Ascending aorta (tissue), 2 donors: ENCODE data around the gene CHST15. TPM values are rescaled to one million over a fixed set of nuclear protein-coding genes. Genes with fewer than 3 reads are reported as not detected.
"Not testable (repeated sequence)": the region's sequence is repeated elsewhere in the genome, so short reads cannot be mapped to it uniquely, and the experiment has no call there.

Source experiments
- DNase-seq, 2 donors: peaks; one replicate each; pipeline ENCODE4 v3.0.0-alpha.2; 2019; ENCODE audit warnings: low spot score in 2 of 2
- H3K27ac ChIP-seq, 2 donors: fragments of 200-600 bp; sonication (generic); one replicate each; pipeline ENCODE4 v1.5.1; 2016 to 2017; ENCODE audit warnings: mild to moderate bottlenecking in 1 of 2
- H3K27me3 ChIP-seq: fragments of 200-600 bp; sonication (generic); one replicate; pipeline ENCODE4 v1.5.1; 2017
- H3K36me3 ChIP-seq, 2 donors: fragments of 200-600 bp; sonication (generic); one replicate each; pipeline ENCODE4 v1.5.1; 2016
- H3K4me1 ChIP-seq, 2 donors: fragments of 200-600 bp; sonication (generic); one replicate each; pipeline ENCODE4 v1.5.1; 2016 to 2017; ENCODE audit warnings: mild to moderate bottlenecking in 1 of 2
- H3K4me3 ChIP-seq, 2 donors: fragments of 200-600 bp; sonication (generic); one replicate each; pipeline ENCODE4 v1.5.1; 2016 to 2017; ENCODE audit warnings: mild to moderate bottlenecking in 1 of 2
- H3K9me3 ChIP-seq, 2 donors: fragments of 200-600 bp; sonication (generic); one replicate each; pipeline ENCODE4 v1.5.1; 2016
- intact Hi-C: fragments of 100-400 bp; cut with DNase I; formaldehyde crosslinking; loops from one replicate; pipeline ENCODE4 v1.15.1; 2023
- total RNA-seq: library from RNA; depleted of rRNA; stranded (reverse); fragments of >200 nt; gene quantifications from one replicate; pipeline ENCODE4 v1.1.0, GENCODE V29; 2016
- TF ChIP-seq, protein P1 (sequence below), 3 experiments: fragments of 200-600 bp in 2 of 3; fragments of 450-650 bp in 1 of 3; sonication (generic) in 2 of 3; IDR thresholded peaks; one replicate each; pipeline ENCODE4 v1.5.1; 2016 to 2019; ENCODE audit warnings: antibody characterized with exemption in 3 of 3, mild to moderate bottlenecking in 1 of 3, moderate library complexity in 1 of 3

Gene CHST15
- total RNA-seq, 1 donor from 2014 or later, result 20.4 TPM

DNA sequence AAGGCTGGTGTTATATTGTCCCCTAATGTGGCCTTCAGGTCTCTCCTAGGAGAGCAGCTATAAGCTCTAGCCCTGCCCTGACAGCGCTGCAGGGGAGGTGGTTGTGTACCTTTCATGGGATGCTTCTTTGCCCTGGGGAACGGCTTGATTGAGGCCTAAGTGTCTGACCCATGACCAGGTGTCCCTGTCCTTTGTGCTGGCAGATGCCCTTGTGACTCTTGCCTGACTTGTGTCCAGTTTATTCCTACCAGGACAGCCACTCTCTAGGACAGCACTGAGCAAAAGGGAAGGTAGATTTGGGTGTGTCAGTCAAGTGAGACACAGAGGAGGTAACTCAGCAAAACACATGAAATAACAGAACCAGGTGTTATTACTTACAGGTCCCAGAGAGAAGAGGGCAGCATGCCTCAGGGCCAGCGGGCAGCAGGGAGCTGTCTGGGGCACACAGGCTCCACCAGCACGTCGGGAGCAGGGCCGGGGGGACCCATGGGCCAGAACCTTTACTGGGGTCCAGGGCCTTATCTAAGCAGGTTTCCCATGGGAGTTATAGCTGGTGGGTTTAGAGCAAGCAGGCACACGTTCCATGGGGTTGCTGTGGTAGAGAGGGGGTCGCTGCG, 10.7 kb upstream of the CHST15 start:
- no peaks in the 10 kb centered on the region for H3K36me3 ChIP-seq
- no peak overlapping the region for H3K27ac ChIP-seq
- no peaks in the 10 kb centered on the region for H3K27me3 ChIP-seq
- intact Hi-C loops, result no loop called here
- no peaks in the 10 kb centered on the region for H3K9me3 ChIP-seq
- peaks cover 4 to 10% of the 10 kb centered on the region in 2 donors for H3K4me1 ChIP-seq
- no peak overlapping the region for H3K4me3 ChIP-seq
- TF ChIP-seq, protein P1, sequence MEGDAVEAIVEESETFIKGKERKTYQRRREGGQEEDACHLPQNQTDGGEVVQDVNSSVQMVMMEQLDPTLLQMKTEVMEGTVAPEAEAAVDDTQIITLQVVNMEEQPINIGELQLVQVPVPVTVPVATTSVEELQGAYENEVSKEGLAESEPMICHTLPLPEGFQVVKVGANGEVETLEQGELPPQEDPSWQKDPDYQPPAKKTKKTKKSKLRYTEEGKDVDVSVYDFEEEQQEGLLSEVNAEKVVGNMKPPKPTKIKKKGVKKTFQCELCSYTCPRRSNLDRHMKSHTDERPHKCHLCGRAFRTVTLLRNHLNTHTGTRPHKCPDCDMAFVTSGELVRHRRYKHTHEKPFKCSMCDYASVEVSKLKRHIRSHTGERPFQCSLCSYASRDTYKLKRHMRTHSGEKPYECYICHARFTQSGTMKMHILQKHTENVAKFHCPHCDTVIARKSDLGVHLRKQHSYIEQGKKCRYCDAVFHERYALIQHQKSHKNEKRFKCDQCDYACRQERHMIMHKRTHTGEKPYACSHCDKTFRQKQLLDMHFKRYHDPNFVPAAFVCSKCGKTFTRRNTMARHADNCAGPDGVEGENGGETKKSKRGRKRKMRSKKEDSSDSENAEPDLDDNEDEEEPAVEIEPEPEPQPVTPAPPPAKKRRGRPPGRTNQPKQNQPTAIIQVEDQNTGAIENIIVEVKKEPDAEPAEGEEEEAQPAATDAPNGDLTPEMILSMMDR (IDR thresholded peaks at IDR 0.05), result no peak
- DNase-seq, result no peak

DNA sequence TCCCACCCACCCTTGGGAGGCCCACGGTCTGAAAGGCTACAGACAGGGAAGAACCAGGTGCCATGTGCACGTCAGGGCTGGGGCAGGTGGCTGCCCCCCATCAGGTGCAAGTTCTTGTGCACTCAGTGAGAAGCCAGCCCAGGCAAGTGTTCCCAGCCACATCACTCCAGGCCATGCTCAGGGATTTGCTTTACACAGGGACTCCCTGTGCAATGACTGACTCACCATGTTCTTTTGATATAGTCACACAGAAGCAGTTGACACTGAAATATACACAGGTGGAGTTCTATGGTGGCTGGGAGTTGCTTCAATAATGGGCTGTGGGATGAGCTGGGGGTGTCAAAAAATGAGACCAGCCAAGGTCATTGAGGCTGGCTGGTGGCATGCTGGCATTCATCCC, 8.0 kb upstream of the CHST15 start:
- intact Hi-C loops, result no loop called here
- H3K4me1 ChIP-seq, result peaks cover 4 to 6% of the 10 kb centered on the region in 2 donors
- H3K27ac ChIP-seq, result no peak overlapping the region
- no peak for DNase-seq
- TF ChIP-seq, protein P1 (IDR thresholded peaks at IDR 0.05), result no peak
- no peaks in the 10 kb centered on the region for H3K36me3 ChIP-seq
- H3K4me3 ChIP-seq, result no peak overlapping the region
- no peaks in the 10 kb centered on the region for H3K9me3 ChIP-seq
- H3K27me3 ChIP-seq, result no peaks in the 10 kb centered on the region

DNA sequence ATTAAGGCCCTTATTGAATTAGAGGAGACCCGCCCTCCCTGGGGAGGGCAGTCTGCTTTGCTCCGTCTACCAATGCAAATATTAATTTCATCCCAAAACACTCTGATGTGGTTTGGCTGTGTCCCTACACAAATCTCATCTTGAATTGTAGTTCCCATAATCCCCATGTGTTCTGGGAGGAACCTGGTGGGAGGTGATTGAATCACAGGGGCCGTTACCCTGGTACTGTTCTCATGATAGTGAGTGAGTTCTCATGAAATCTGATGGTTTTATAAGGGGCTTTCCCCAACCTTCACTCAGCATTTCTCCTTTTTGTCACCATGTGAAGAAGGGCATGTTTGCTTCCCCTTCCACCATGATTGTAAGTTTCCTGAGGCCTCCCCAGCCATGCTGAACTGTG, 7.3 kb upstream of the CHST15 start:
- DNase-seq, H3K4me1 ChIP-seq, H3K27ac ChIP-seq, H3K9me3 ChIP-seq, intact Hi-C loops, H3K4me3 ChIP-seq, H3K27me3 ChIP-seq, H3K36me3 ChIP-seq: not testable (repeated sequence)

DNA sequence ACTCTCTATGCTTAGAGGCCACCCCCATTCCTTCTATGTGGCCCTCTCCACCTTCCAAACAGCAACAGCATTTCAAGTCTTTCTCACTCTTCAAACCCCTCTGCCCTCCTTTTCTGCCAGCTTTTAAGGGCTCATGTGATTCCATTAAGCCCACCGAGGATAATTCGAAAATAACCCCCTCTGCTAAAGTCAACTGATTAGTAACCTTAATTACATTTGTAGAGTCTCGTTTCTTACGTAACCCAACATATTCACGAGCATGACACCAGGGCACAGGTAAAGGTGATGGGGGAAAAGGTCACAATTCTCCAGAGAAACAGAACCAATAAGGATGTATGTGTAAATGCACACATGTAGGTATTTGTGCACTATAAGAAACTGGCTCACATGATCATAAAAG, 6.7 kb upstream of the CHST15 start:
- intact Hi-C loops, result no loop called here
- no peaks in the 10 kb centered on the region for H3K9me3 ChIP-seq
- H3K4me1 ChIP-seq, result no peaks in the 10 kb centered on the region

DNA sequence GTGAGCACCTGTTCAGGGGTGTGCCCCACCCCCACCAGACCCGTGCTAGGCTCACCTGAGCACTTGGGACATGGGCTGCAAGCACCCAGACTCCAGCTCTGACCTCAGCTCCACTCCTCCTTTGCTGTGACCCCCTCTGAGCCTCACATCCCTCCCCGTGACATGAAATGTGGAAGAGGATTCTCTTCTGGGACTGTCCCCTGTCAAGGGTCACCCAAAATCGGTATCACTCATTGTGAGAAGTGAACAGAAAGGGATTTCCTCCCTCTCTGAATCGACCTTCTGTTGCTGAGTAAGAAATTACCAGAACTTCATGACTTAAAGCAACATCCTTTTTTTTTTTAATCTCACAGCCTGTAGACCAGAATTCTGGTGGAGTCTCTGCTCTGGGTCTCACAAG, 6.2 kb upstream of the CHST15 start:
- TF ChIP-seq, protein P1 (IDR thresholded peaks at IDR 0.05), result no peak
- peaks cover 0 to under 1% of the 10 kb centered on the region in 2 donors for H3K4me1 ChIP-seq
- no peak overlapping the region for H3K27ac ChIP-seq
- no peaks in the 10 kb centered on the region for H3K27me3 ChIP-seq
- no peak overlapping the region for H3K4me3 ChIP-seq
- no peaks in the 10 kb centered on the region for H3K9me3 ChIP-seq
- intact Hi-C loops, result no loop called here
- no peaks in the 10 kb centered on the region for H3K36me3 ChIP-seq
- no peak for DNase-seq

More for the DNA sequence above, 6.7 kb upstream of the CHST15 start:
- Histone ChIP-seq H3K27ac (no peak overlapping the region), H3K36me3 (no peaks in the 10 kb centered on the region), H3K27me3 (no peaks in the 10 kb centered on the region), H3K4me3 (no peak overlapping the region)
- TF ChIP-seq, protein P1 (IDR thresholded peaks at IDR 0.05), result no peak
- no peak for DNase-seq

DNA sequence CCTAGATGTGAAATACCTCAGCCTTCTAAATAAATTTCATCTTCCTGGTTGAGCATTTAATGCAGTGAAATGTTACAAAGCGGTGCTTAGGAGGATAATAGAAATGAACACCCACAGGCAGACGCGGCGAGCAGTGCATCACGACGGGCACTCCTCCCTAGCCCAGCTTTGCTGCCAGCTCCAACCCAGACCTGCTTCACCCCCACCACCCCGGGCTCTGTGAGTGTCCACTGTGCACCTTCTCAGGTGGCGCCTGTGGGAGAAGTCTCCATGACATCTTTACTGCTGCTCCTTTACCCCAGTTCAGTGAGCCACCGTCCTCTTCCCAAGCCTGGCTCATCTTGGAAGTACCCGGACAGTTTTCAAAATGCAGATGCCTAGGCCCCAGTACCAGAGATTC, 5.2 kb upstream of the CHST15 start:
- Histone ChIP-seq H3K27me3 (no peaks in the 10 kb centered on the region), H3K9me3 (no peaks in the 10 kb centered on the region), H3K27ac (no peak overlapping the region), H3K36me3 (no peaks in the 10 kb centered on the region), H3K4me1 (peaks cover 0 to 7% of the 10 kb centered on the region in 2 donors), H3K4me3 (no peak overlapping the region)
- TF ChIP-seq, protein P1 (IDR thresholded peaks at IDR 0.05), result no peak
- intact Hi-C loops, result no loop called here
- no peak for DNase-seq
